ENCODE results near the gene PDPR.
"Not testable (repeated sequence)": the region's sequence is repeated elsewhere in the genome, so short reads cannot be mapped to it uniquely, and the experiment has no call there.

The PDPR gene

DNA sequence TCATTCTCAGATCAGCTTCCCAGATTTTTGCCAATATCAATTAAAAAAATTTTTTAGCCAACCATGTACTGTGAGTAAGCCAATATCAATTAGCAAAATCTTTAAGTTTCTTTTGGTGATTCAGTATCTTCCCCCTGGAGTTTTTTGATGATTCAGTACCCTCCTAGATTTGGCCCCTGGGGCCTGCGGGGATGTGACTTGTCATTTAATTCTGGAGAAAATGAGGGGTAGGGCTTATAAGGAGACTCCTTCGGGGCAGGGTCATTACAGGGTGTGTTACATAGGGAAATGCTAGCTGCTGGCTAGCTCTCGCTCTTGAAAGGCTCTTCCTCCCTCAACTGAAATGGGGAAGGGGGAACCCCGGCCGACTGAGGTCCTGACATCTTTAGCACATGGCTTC lies 76.4 kb downstream of the PDPR start:
- H3K27ac ChIP-seq (ENCODE audit: insufficient read depth, low read depth, low read length, poor library complexity, severe bottlenecking); H3K27me3 ChIP-seq (ENCODE audit: control insufficient read depth, insufficient read depth, low read length, poor library complexity, severe bottlenecking); H3K36me3 ChIP-seq (ENCODE audit: control insufficient read depth, insufficient read depth, low read length); H3K9me3 ChIP-seq (ENCODE audit: control insufficient read depth, low read length); H3K4me3 ChIP-seq (ENCODE audit: insufficient read depth, low read depth, low read length); H3K4me1 ChIP-seq (ENCODE audit: control insufficient read depth, insufficient read depth, low read length): not testable (repeated sequence)
- WGBS, 2 experiments: no CpG with 5 or more reads among the region's 5 CpGs

DNA sequence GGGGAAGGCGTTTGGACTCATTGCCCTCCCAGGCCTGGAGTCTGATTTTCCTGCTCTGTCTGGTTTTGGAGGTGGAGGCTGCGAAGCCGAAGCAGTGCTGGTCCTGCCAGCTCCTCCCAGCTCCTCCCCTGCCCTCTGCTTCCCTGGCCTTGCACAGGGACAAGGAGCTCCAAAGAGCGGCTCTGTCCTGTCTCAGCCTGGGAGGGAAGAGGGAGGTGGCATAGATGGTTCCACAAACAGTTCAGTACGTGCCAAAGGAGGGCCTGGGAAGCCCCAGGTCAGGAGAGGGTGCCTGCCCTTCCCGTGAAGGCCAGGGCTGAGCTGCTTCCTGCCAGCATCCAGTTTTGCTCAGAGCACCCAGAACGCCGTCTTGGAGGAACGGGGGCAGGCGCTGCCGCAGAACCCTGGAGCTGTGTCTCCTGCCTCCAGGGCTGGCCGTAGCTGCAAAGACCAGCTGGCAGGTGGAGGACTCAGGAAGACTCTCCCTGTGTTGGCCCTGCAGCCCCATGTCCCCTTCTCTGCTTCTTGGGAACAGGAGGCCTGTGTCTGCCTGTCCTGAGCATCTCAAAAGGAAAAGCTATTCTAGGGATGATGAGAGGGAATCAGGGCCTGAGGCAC lies 82.7 kb downstream of the PDPR start:
- 93 to 95% methylated on average over 6 to 8 of the region's 12 CpGs for WGBS, 2 experiments
- not testable (repeated sequence) for H3K4me1 ChIP-seq (ENCODE audit: control insufficient read depth, insufficient read depth, low read length); H3K9me3 ChIP-seq (ENCODE audit: control insufficient read depth, low read length); H3K4me3 ChIP-seq (ENCODE audit: insufficient read depth, low read depth, low read length); H3K27me3 ChIP-seq (ENCODE audit: control insufficient read depth, insufficient read depth, low read length, poor library complexity, severe bottlenecking); H3K27ac ChIP-seq (ENCODE audit: insufficient read depth, low read depth, low read length, poor library complexity, severe bottlenecking); H3K36me3 ChIP-seq (ENCODE audit: control insufficient read depth, insufficient read depth, low read length)

DNA sequence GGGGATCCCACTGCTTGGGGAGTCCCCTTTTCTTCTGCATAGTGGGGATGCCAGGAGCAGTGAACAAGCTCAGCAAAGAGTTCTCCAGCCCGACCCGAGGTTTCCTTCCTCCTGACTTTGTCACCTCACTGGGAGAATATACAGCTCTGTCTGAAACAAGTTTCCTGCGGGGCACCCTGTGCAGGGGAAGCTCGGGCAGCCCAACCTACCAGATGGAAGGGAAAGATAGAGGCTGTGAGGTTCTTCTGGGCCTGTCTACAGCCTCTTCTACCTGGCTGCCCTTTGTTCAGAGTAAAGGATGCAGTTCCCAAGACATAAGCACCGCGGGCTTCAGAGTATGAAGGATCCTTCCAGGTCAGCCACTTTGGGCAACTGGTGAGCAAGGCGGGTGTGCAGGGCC lies 83.5 kb downstream of the PDPR start:
- WGBS, 2 experiments: 95 to 96% methylated on average over 7 of the region's 7 CpGs
- not testable (repeated sequence) for H3K4me3 ChIP-seq (ENCODE audit: insufficient read depth, low read depth, low read length); H3K36me3 ChIP-seq (ENCODE audit: control insufficient read depth, insufficient read depth, low read length); H3K27me3 ChIP-seq (ENCODE audit: control insufficient read depth, insufficient read depth, low read length, poor library complexity, severe bottlenecking); H3K4me1 ChIP-seq (ENCODE audit: control insufficient read depth, insufficient read depth, low read length); H3K9me3 ChIP-seq (ENCODE audit: control insufficient read depth, low read length); H3K27ac ChIP-seq (ENCODE audit: insufficient read depth, low read depth, low read length, poor library complexity, severe bottlenecking)

DNA sequence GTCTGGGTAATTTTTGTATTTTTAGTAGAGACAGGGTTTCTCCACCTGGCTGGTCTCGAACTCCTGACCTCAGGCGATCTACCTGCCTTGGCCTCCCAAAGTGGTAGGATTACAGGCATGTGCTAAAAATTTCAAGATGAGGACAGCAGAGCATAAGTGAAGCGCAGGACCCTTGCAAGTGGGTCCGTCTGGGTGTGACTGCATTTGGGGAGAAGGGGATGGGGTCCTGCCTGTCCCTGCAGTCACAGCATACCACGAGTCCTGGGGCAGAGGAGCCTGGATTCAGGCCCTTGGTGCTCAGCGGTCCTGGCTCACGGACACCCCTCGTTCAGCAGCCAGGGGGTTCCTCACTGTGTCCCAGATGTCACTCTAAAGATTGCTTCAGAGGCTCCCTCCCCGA lies 84.1 kb downstream of the PDPR start:
- WGBS, 2 experiments: 91 to 92% methylated on average over 9 of the region's 9 CpGs

DNA sequence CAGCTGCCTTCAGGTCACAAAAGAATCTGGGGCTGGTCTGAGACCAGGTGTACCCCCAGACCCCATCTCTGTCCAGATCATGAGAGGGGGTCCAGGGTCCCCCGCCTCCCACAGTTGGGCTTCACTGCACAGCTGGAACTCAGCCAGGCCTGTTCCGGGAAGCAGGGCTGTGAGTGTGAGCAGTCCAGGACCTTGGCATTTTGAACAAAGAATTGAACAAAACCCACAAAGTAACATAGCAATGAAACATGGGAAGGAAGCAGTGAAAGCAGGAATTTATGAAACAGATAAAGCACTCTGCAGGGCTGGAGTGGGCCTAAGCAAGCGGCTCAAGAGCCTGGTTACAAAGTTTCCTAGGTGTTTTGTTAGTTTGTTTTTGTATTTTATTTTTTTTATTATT lies 84.5 kb downstream of the PDPR start:
- not testable (repeated sequence) for H3K27ac ChIP-seq (ENCODE audit: insufficient read depth, low read depth, low read length, poor library complexity, severe bottlenecking); H3K4me1 ChIP-seq (ENCODE audit: control insufficient read depth, insufficient read depth, low read length); H3K9me3 ChIP-seq (ENCODE audit: control insufficient read depth, low read length); H3K36me3 ChIP-seq (ENCODE audit: control insufficient read depth, insufficient read depth, low read length); H3K4me3 ChIP-seq (ENCODE audit: insufficient read depth, low read depth, low read length); H3K27me3 ChIP-seq (ENCODE audit: control insufficient read depth, insufficient read depth, low read length, poor library complexity, severe bottlenecking)
- WGBS, 2 experiments: 92 to 93% methylated on average over 3 of the region's 3 CpGs

More for the DNA sequence above, 84.1 kb downstream of the PDPR start:
- H3K4me1 ChIP-seq (ENCODE audit: control insufficient read depth, insufficient read depth, low read length); H3K4me3 ChIP-seq (ENCODE audit: insufficient read depth, low read depth, low read length); H3K27me3 ChIP-seq (ENCODE audit: control insufficient read depth, insufficient read depth, low read length, poor library complexity, severe bottlenecking); H3K36me3 ChIP-seq (ENCODE audit: control insufficient read depth, insufficient read depth, low read length); H3K27ac ChIP-seq (ENCODE audit: insufficient read depth, low read depth, low read length, poor library complexity, severe bottlenecking); H3K9me3 ChIP-seq (ENCODE audit: control insufficient read depth, low read length): not testable (repeated sequence)

DNA sequence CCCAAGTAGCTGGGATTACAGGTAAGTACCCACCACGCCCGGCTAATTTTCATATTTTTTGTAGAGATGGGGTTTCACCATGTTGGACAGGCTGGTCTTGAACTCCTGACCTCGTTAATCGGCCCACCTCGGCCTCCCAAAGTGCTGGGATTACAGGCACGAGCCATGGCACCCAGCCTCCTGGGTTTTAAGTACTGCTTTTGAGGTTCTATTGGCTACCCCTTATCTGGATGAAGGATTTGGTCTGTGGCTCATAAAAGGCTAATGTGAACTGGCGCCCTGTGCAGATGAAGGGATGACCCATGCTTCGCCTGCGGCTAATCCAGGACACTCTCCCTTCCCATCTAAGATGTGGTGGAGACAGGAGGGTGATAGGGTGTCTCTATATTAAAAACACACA lies 85.0 kb downstream of the PDPR start:
- WGBS, 2 experiments: 85 to 88% methylated on average over 8 to 9 of the region's 9 CpGs
- H3K4me3 ChIP-seq (ENCODE audit: insufficient read depth, low read depth, low read length); H3K27me3 ChIP-seq (ENCODE audit: control insufficient read depth, insufficient read depth, low read length, poor library complexity, severe bottlenecking); H3K4me1 ChIP-seq (ENCODE audit: control insufficient read depth, insufficient read depth, low read length); H3K36me3 ChIP-seq (ENCODE audit: control insufficient read depth, insufficient read depth, low read length); H3K27ac ChIP-seq (ENCODE audit: insufficient read depth, low read depth, low read length, poor library complexity, severe bottlenecking); H3K9me3 ChIP-seq (ENCODE audit: control insufficient read depth, low read length): not testable (repeated sequence)

DNA sequence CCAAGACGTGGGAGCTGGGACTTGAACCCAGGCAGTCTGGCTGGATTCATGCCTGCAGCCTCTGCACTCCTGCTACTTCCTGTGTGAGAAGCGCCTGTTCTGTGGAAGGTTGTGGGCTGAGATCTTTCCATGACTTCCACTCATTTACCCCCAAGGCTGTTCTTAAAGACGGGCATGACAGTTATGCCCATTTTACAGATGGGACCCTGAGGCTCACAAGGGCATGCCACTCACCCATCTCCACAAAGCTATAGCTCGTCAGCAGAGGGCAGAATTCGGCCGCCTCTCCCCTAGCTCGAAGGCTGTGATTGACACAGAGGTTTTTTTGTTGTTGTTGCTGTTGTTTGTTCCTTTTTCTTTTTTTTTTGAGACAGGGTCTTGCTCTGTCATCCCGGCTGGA lies 85.9 kb downstream of the PDPR start:
- H3K4me3 ChIP-seq (ENCODE audit: insufficient read depth, low read depth, low read length); H3K4me1 ChIP-seq (ENCODE audit: control insufficient read depth, insufficient read depth, low read length); H3K36me3 ChIP-seq (ENCODE audit: control insufficient read depth, insufficient read depth, low read length); H3K27ac ChIP-seq (ENCODE audit: insufficient read depth, low read depth, low read length, poor library complexity, severe bottlenecking); H3K9me3 ChIP-seq (ENCODE audit: control insufficient read depth, low read length); H3K27me3 ChIP-seq (ENCODE audit: control insufficient read depth, insufficient read depth, low read length, poor library complexity, severe bottlenecking): not testable (repeated sequence)
- WGBS, 2 experiments: 84 to 96% methylated on average over 6 of the region's 8 CpGs

DNA sequence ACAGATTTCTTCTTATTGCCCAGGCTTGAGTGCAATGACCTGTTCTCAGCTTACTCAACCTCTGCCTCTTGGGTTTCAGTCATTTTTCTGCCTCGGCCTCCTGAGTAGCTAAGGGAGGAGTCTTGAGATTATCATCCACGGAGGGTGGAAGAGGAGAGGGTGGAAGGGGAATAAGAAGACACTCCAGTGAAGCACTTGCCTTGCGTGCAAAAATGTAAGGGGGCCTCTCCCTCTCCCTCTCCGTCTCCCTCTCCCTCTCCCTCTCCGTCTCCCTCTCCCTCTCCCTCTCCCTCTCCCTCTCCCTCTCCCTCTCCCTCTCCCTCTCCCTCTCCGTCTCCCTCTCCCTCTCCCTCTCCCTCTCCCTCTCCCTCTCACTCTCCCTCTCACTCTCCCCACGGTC lies 89.4 kb downstream of the PDPR start:
- H3K27me3 ChIP-seq (ENCODE audit: control insufficient read depth, insufficient read depth, low read length, poor library complexity, severe bottlenecking); H3K4me3 ChIP-seq (ENCODE audit: insufficient read depth, low read depth, low read length); H3K36me3 ChIP-seq (ENCODE audit: control insufficient read depth, insufficient read depth, low read length); H3K27ac ChIP-seq (ENCODE audit: insufficient read depth, low read depth, low read length, poor library complexity, severe bottlenecking); H3K4me1 ChIP-seq (ENCODE audit: control insufficient read depth, insufficient read depth, low read length); H3K9me3 ChIP-seq (ENCODE audit: control insufficient read depth, low read length): not testable (repeated sequence)
- 93% methylated on average over 3 to 4 of the region's 7 CpGs for WGBS, 2 experiments

DNA sequence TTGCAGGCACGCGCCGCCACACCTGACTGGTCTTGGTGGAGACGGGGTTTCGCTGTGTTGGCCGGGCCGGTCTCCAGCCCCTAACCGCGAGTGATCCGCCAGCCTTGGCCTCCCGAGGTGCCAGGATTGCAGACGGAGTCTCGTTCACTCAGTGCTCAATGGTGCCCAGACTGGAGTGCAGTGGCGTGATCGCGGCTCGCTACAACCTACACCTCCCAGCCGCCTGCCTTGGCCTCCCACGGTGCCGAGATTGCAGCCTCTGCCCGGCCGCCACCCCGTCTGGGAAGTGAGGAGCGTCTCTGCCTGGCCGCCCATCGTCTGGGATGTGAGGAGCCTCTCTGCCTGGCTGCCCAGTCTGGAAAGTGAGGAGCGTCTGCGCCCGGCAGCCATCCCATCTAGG lies 89.9 kb downstream of the PDPR start:
- not testable (repeated sequence) for H3K36me3 ChIP-seq (ENCODE audit: control insufficient read depth, insufficient read depth, low read length); H3K27me3 ChIP-seq (ENCODE audit: control insufficient read depth, insufficient read depth, low read length, poor library complexity, severe bottlenecking); H3K4me3 ChIP-seq (ENCODE audit: insufficient read depth, low read depth, low read length); H3K9me3 ChIP-seq (ENCODE audit: control insufficient read depth, low read length); H3K27ac ChIP-seq (ENCODE audit: insufficient read depth, low read depth, low read length, poor library complexity, severe bottlenecking); H3K4me1 ChIP-seq (ENCODE audit: control insufficient read depth, insufficient read depth, low read length)
- 85 to 97% methylated on average over 7 to 10 of the region's 29 CpGs for WGBS, 2 experiments

DNA sequence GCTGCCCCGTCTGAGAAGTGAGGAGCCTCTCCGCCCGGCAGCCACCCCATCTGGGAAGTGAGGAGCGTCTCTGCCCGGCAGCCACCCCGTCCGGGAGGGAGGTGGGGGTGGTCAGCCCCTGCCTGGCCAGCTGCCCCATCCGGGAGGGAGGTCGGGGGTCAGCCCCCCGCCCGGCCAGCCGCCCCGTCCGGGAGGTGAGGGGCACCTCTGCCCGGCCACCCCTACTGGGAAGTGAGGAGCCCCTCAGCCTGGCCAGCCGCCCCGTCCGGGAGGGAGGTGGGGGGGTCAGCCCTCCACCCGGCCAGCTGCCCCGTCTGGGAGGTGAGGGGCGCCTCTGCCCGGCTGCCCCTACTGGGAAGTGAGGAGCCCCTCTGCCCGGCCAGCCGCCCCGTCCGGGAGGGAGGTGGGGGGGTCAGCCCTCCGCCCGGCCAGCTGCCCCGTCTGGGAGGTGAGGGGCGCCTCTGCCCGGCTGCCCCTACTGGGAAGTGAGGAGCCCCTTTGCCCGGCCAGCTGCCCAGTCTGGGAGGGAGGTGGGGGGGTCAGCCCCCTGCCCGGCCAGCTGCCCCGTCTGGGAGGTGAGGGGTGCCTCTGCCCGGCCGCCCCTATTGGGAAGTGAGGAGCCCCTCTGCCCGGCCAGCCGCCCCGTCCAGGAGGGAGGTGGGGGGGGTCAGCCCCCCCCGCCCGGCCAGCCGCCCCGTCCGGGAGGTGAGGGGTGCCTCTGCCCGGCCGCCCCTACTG lies 90.7 kb downstream of the PDPR start:
- not testable (repeated sequence) for H3K4me1 ChIP-seq (ENCODE audit: control insufficient read depth, insufficient read depth, low read length); H3K27me3 ChIP-seq (ENCODE audit: control insufficient read depth, insufficient read depth, low read length, poor library complexity, severe bottlenecking); H3K4me3 ChIP-seq (ENCODE audit: insufficient read depth, low read depth, low read length); H3K36me3 ChIP-seq (ENCODE audit: control insufficient read depth, insufficient read depth, low read length); H3K9me3 ChIP-seq (ENCODE audit: control insufficient read depth, low read length); H3K27ac ChIP-seq (ENCODE audit: insufficient read depth, low read depth, low read length, poor library complexity, severe bottlenecking)
- WGBS, 2 experiments: 95% methylated on average over 26 to 33 of the region's 46 CpGs

DNA sequence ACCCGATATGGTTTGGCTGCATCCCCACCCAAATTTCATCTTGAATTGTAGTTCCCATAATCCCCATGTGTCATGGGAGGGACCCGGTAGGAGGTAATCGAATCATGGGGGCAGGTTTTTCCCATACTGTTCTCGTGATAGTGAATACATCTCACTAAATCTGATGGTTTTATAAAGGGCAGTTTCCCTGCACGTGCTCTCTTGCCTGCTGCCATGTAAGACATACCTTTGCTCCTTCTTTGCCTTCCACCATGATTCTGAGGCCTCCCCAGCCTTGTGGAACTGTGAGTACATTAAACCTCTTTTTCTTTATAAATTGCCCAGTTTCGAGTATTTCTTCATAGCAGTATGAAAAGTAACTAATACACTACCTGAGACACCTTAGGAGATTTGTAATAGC lies 92.2 kb downstream of the PDPR start:
- H3K27ac ChIP-seq (ENCODE audit: insufficient read depth, low read depth, low read length, poor library complexity, severe bottlenecking); H3K4me1 ChIP-seq (ENCODE audit: control insufficient read depth, insufficient read depth, low read length); H3K27me3 ChIP-seq (ENCODE audit: control insufficient read depth, insufficient read depth, low read length, poor library complexity, severe bottlenecking); H3K36me3 ChIP-seq (ENCODE audit: control insufficient read depth, insufficient read depth, low read length); H3K9me3 ChIP-seq (ENCODE audit: control insufficient read depth, low read length); H3K4me3 ChIP-seq (ENCODE audit: insufficient read depth, low read depth, low read length): not testable (repeated sequence)
- 92 to 100% methylated on average over 1 to 2 of the region's 6 CpGs for WGBS, 2 experiments
